HG03575 (cell line): ENCODE data around the gene FOXK1.
"Not testable (repeated sequence)": the region's sequence is repeated elsewhere in the genome, so short reads cannot be mapped to it uniquely, and the experiment has no call there.

Experiments
- ATAC-seq: cut with Tn5 transposase; IDR thresholded peaks from one replicate; pipeline ENCODE4 v1.9.1; 2021; ENCODE audit not compliant: unreplicated experiment, insufficient number of reproducible peaks, low FRiP score; ENCODE audit errors: extremely low read depth

Gene FOXK1

GRCh38 chr7:4692622-4693021, 10.5 kb downstream of the FOXK1 start:
- not testable (repeated sequence) for ATAC-seq

GRCh38 chr7:4693152-4693551, 11.1 kb downstream of the FOXK1 start:
- ATAC-seq: no peak

GRCh38 chr7:4693749-4694148, 11.7 kb downstream of the FOXK1 start:
- no peak for ATAC-seq

- no peak for ATAC-seq
Observed at GRCh38 chr7:4694305-4694704, 12.2 kb downstream of the FOXK1 start.

- ATAC-seq: no peak
Observed at GRCh38 chr7:4698707-4699275, 16.7 kb downstream of the FOXK1 start.

- no peak for ATAC-seq
Observed at GRCh38 chr7:4699841-4700240, 17.7 kb downstream of the FOXK1 start.

- no peak for ATAC-seq
Observed at GRCh38 chr7:4700577-4701235, 18.6 kb downstream of the FOXK1 start.

GRCh38 chr7:4702961-4703512, 20.9 kb downstream of the FOXK1 start:
- ATAC-seq: no peak

GRCh38 chr7:4703532-4703931, 21.4 kb downstream of the FOXK1 start:
- no peak for ATAC-seq

DNA sequence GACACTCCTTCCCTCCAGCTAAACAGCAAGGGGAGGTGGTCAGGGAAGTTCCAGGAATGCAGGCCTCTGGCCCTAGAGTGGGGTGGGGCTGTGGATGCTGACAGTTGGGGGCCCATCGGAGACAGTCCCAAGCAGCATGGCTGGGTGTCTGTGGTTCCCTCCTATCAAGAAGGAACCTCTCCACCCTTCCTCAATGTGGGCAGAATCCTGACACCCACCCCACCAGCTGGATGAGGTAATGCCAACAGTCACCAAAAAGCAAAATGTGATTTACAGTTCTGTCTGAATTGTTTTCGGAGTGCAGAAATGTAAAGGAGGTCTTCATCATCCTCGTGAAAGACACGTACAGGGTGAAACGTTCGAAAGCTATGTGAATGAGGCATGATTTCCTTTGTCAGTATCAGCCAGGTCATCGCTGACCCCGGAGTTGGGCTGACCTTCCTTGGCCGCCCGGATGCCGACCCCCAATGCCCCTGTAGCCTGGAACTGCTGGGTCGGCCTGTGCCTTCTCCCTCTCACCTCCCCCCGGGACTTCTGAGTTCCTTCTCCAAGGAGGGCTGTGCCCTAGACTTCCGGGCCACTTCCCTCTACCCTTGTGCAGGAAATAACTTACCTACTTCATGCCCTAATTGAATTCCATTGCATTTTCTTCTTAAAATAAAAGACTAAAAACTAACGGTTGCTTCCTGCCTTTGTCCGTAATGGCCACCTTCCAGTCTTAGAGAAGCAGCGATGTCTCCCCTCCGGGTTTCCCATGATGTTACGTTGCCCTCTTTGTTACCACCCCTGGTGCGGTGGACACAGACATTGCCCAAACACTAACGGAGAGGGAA, 24.5 kb downstream of the FOXK1 start:
- ATAC-seq: no peak

- ATAC-seq: no peak
Observed at GRCh38 chr7:4707217-4707741, 25.2 kb downstream of the FOXK1 start.

DNA sequence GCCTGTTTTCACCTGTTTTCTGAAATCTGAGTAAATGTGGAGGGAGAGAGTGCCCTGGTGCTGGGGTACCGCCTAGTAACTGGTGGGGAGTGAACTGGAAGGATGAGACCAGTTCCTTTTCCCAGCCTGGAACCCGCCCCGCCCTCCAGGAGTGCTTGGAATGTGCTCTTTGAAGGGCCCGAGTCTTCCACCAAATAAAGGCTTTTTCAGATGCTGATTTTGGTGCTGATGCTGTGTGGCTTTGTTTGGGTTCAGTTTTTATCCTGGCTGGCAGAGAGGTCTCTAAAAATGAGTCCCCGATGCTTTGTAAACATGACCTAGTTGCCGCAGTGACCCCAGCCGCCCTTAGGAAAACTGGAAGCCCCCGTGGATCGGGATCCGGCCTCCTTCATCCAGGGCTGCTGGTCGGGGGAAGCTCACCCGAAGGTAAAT, 25.9 kb downstream of the FOXK1 start:
- ATAC-seq: no peak

DNA sequence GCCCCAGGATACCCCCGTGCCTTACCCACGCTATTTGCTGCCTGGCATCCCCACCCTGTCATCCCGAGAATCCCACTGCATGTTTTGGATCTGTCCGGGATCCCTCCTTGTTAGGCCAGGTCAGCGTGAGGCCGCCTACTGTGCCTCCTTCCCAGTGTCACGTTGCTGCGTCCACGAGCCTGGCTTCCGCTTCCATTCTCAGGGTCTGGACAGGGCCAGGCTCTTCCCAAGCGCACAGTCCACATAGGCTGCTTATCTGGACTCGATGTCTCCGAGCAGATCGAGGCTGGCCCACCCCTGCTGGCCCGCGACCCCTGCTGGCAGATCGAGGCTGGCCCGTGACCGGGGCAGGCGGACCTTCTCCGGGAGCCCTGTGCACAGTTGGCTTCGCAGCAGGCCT, 27.1 kb downstream of the FOXK1 start:
- no peak for ATAC-seq

- no peak for ATAC-seq
Observed at GRCh38 chr7:4711093-4711492, 29.0 kb downstream of the FOXK1 start.

DNA sequence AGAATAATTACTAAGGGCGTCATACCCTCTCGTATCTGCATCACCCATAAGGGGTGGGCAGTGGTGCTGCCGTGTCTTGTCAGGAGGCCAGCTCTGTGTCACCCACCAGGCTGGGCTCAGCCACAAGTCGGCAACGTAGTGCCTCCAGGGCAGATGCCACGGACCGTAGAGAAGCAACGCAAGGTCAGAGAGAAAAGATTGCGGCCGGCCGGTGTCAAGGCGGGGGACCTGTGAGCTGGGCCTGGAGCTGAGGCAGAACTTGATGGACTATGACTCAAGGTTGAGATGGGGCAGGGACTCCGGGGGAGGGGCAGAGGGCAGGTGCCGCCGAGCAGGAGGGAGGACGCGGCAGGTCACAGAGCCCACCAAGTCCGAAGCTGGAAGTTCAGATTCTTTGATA, 29.5 kb downstream of the FOXK1 start:
- ATAC-seq: no peak

GRCh38 chr7:4712281-4713182, 30.4 kb downstream of the FOXK1 start:
- ATAC-seq: no peak

- ATAC-seq: peak; percentile 40
Observed at GRCh38 chr7:4713183-4713784, 31.2 kb downstream of the FOXK1 start.

DNA sequence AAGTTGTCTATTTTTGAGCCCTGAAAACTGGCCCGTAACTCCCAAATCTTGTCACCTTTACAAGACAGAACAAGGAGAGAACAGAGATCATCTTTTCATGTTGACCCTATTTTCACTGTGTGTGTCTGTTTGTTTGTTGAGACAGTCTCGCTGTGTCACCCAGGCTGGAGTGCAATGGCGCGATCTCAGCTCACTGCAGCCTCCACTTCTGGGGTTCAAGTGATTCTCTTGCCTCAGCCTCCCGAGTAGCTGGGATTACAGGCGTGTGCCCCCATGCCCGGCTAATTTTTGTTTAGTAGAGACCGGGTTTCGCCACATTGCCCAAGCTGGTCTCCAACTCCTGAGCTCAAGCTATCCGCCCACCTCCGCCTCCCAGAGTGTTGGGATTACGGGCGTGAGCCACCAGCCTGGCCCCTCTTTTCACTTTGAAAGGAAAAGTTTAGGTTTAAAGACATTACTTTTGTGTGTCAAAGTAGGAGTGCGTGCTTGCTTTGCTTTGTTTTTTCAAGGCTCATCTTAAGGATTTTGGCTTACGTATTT, 32.1 kb downstream of the FOXK1 start:
- no peak for ATAC-seq
